NCI-H1694 treated with DMSO at 0.1 percent for 48 hours (cell line): Measurements from ENCODE around the gene INSRR.

Source experiments
- DNase-seq: peaks from one replicate; lab custom pipeline; 2025; lab: John Stamatoyannopoulos, UW

INSRR gene

GRCh38 chr1:156826630-156827029 lies 32.3 kb downstream of the INSRR start:
- no peak for DNase-seq

DNA sequence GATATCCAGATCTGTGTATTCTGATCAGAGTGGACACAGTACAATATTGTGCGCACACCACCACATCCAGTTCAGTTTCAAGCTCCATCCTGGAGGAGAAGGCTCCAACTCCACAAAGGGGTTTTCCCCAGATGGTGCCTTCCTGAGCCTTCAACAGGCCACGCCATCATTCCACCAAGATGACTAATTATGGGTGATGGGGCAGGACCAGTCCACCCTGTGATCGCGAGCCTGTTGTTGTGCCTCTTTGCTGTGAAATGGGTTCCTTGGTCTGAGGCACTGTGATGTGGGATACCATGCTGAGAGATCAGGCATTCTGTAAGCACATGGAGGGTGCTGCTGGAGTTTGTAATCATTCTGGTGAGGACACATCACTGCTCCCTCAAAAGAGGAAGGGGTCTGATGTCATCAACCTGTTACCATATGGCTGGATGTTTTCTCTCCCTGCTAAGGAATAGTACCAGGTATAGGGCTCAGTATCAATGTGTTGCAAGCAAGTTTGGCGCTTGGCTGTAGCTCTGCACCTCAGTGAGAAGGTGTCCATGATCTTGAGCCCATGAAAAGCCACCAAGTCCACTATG lies 35.6 kb downstream of the INSRR start:
- no peak for DNase-seq

GRCh38 chr1:156822680-156823079 lies 36.2 kb downstream of the INSRR start:
- DNase-seq: no peak

DNA sequence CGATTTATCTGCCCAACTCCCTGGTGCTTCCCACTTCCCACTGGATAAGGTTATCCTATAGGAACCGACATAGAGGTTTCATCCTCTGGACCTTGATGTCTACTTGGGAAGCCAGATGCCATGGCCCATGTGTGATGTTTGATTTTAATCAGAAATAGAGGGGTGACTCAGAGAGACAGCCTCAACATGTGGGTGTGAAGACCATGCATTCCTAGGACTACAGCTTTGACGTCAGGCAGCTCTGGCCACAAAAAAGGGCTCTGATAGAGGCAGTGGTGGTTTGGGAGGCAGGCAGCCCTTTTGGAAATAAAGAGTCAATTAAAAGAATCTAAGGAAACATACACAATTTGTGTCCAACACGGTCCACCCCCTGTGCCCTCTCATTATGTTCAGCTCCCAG lies 37.1 kb downstream of the INSRR start:
- no peak for DNase-seq

- DNase-seq: no peak
Observed at GRCh38 chr1:156816561-156817328, 42.2 kb downstream of the INSRR start, which contains the start of gene SH2D2A. SH2D2A (minus strand) TSS chr1:156816848; CDS start chr1:156816708, 140 bp downstream.

DNA sequence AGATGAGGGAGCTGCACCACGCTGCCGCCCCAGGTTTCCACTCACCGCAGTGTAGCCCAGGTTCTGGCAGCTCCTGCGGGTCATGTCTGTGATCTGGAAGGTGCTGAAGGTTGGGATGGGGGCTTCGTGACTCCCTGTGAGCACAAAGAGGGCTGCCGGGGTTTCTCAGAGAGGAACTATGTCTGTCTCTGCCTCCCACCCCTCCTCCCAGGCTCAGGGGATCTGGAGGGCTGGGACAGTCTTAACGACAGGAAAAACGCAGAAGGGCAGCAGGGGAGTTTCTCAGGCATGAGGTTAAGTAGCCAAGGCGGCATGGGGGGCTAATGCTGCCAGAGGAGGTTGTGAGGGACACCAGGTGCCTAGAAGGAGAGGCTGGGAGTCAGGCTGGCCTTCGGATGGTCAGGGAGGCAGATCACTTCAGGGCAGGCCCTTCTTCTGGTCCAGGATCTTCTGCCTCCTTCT lies 42.9 kb downstream of the INSRR start:
- DNase-seq: no peak

DNA sequence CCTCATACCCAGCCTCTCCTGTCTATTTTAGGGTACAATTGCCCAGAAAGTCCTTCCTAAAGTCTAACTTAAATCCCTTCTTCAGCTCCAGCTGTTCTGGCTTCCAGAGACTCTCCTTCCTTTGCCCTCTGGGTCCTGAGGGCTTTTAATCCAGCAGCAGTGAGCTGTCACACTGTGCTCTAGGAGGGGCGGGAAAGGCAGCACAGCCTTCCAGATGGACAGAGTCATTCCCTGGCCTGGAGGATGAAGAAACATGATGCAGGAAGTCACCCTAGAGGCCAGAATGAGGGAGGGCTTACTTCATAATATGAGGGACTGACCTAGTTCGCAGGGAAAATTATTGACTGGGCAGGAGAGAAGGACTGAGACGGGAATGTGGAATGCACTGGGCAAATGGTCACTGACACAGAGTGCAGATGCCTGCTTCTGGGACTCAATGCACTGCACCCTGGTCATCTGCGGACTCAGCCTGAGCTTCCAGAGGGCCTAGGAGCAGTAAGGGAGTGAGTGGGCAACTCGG lies 43.5 kb downstream of the INSRR start:
- DNase-seq: no peak

DNA sequence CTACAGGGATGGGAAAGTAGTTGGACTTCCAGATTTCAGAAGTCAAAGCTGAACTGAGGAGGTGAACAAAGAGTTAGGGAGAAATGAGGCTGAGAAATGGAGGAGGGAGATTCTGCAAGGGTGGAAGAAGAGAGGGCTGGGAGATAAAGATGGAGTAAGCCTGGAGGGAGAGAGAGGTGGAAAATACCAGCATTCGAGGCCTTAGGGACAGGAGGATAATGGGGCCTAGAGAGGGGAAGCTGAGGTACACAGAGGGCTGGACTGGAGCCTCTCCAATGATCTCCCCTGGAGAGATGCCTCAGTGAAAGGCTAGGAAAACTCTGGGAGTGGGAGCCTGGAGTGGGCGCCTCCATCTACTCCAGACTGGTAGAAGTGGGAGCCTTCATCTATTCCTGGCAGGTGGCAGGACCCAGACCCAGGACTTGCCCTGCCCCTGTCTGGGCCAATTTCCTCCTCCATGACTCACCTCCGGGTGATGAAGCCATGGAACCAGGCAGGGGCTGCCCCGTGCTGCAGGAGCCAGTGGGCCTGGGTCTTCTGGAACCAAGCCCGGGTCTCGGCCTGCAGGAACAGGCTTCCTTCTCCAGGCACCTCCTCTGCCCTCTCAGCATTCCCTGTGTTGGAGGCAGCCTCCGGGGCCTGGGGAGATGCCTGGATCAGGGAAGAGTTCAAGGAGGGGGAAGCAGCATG lies 44.2 kb downstream of the INSRR start:
- DNase-seq: no peak

DNA sequence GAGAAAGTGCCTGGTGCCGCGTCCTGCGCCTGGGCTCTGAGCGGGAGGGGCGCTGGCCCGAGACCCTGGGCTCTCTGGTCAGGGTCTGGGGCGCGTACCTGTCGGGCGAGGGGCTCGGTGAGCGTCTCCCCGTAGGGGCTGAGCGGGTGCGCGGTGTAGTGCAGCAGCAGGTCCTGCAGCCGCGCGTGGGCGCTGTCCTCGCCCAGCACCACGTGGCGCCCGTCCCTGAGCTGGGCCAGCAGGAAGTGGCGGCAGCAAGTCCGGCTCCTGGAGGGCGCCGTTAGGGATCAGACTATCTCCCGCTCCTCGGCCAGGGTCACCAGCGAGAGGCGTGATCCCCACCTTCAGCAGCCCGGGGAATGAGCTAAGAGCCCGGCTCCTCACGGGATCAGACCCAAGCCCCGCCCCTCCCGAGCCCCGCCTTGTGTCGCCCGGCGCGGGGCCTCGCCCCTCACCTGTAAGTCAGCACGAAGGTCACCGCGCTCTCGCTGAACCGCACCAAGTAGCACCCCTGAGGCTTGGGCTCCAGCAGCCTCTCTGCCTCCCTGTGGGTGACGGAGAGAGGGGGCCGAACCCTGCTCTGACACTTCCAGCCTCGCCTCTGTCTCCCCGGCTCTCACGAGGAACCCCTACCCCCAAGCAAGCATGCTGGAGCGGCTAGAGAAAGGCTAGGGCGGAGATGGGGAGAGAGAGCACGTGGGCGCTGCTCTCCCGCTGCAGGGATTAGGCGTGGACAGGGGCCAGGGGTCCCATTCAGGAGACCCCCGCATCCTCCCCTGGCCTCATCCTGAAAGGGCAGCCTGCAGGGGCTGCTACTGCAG lies 45.0 kb downstream of the INSRR start:
- no peak for DNase-seq

- no peak for DNase-seq
Observed at GRCh38 chr1:156813298-156813697, 45.6 kb downstream of the INSRR start.

GRCh38 chr1:156812293-156812990 lies 46.5 kb downstream of the INSRR start:
- no peak for DNase-seq

DNA sequence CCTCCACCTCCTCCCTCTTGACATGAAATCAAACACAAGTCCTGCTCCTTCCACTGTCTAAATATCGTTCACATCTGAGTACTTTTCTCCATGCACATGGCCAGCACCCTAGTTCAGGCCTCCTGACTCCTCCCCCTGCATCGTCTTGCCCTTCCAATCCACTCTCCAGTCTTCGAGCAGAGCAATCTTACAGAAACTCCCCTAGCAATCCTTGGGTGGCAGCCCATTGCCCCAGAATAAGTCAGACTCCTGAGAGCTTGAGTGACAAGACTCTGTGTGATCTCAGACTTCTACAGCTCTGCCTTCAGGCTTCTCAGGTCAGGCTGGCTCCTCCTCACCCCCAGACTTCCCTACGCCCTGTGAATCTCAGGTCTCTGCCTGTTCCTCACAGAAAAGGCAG lies 47.7 kb downstream of the INSRR start:
- no peak for DNase-seq

GRCh38 chr1:156809711-156810366 lies 49.1 kb downstream of the INSRR start:
- no peak for DNase-seq

GRCh38 chr1:156809281-156809680 lies 49.6 kb downstream of the INSRR start:
- no peak for DNase-seq

- no peak for DNase-seq
Observed at GRCh38 chr1:156808186-156809030, 50.5 kb downstream of the INSRR start.

DNA sequence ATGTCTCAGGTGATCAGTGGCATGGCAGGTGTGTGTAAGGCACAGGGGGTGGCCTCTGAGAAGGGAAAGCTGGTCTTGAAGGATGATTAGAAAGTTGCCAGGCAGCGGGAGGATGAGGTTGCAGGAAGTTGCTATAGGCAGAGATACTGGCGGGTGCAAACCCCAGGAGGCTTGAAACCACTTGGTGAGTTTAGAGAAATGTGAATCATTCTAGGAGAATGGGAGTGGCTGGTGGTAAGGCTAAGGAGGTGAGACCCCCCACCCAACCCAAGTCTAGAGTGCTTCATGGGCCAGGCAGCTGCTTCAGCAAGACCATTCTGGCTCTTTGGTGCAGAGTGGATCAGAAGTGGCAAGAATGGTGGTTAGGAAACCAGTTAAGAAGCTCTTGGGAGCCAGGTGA lies 51.3 kb downstream of the INSRR start:
- no peak for DNase-seq

DNA sequence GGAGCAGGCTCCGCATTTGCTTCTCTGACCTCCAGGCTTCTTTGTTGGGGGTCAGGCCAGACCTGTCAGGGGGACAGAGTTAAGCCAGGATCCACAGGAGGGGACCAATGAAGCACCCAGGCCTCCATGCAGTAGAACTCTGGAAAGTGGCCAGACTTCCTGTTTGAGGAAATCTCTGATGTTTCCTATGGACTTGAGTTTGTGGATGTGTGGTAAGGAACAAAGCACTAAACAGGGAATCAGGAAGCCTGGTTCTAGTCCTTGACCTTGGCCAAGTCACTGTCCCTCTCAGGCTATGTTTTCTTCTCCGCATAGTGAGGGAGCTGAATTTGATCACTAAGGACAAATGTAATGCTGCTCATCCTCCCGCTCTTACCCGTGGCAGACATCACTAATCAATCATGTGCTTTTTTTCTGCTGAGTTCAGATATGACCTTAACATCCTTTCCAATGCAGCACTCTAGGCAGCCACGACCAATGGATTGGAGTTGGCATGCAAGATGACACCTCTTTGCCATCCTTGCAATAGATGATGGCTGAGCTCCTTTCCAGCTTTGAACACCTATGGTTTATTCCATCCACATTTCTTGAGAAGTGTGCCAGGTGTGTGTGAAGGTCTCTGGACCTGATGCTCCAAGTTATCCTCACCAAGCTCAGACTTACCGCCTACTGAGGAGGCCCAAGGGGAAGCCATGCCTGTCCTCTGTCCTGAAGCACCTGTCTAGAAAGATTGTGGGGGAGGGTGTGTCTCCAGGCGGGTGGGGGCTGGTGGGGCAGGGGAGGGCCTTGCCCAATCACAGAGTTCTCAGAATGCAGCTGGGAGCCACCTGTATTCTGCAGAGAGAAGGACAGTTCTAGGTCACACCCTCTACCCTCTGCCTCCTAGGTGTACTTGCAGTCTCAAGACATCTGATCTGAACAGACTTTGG lies 52.1 kb downstream of the INSRR start:
- no peak for DNase-seq

DNA sequence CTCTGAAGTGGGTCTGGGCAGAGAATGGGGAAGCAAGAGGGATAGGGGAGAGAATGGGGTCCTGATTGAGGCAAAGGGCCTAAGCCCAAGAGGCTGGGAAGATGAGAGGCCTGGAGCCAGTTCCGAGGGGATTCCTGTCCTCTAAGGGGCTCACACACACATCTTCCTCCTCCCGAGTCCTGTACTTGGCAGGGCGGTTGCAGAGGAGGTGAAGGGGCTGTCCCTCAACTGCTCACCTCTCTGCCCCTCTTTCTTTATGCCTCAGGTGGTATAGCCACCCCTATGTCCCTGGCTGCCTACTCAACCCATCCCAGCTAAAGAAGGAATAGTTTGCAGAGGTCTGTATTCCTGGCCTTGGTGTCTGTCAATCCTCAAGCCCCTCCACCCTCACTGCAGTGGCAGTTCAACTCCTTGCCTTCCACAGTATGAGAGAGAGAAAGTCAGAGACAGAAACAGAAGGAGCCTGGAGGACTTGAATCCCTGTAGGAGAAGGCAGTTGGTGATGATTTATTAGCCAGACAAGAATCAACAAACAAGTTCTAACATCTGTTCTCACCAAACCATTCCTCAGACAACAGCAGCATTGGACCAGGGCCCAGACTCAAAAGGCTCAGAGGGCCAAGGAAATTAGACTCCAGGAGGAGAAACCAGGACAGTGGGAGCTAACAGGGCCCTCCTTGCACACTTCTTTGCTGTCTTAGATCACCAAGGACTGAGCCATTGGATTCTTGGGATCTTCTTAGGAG lies 53.0 kb downstream of the INSRR start:
- DNase-seq: no peak
